HepG2 (cell line): ENCODE results near the gene LRP1B.

ENCODE experiments used
- BCLAF1 ChIP-seq: fragments of 450-650 bp; IDR thresholded peaks from 2 replicates; pipeline ENCODE4 v1.6.1; 2017; ENCODE audit warnings: mild to moderate bottlenecking
- CHD4 ChIP-seq: fragments of 200-600 bp; sonication (generic); IDR thresholded peaks from 2 replicates; pipeline ENCODE4 v1.7.0; 2017; ENCODE audit warnings: mild to moderate bottlenecking, low read length, borderline replicate concordance
- CREB1 ChIP-seq, 2 experiments: fragments of 450-650 bp in 1 of 2; IDR thresholded peaks; 2 replicates each; pipeline ENCODE4 v1.6.1; 2016 to 2017; ENCODE audit warnings: control low read depth in 1 of 2, mild to moderate bottlenecking in 1 of 2, missing compliant biosample characterization in 1 of 2, missing genetic modification characterization in 1 of 2
- ELF4 ChIP-seq: sonication (generic); formaldehyde crosslinking; IDR thresholded peaks from 2 replicates; pipeline ENCODE4 v1.5.0; 2020; ENCODE audit warnings: missing genetic modification reagents, mild to moderate bottlenecking, moderate library complexity, borderline replicate concordance
- EZH2 ChIP-seq: conservative IDR thresholded peaks from 2 replicates; pipeline ENCODE4 v1.6.1; 2012; ENCODE audit warnings: mild to moderate bottlenecking, low read depth, low read length, moderate library complexity
- GRHL1 ChIP-seq: sonication (generic); formaldehyde crosslinking; conservative IDR thresholded peaks from 2 replicates; pipeline ENCODE4 v1.8.0; 2022; ENCODE audit warnings: missing genetic modification reagents
- RBM39 ChIP-seq: fragments of 200-400 bp; formaldehyde crosslinking; IDR thresholded peaks from one replicate; pipeline ENCODE4 v1.6.1; 2018; ENCODE audit warnings: antibody characterized with exemption, mild to moderate bottlenecking, low read depth, low read length; ENCODE audit not compliant: poor library complexity, severe bottlenecking
- ZNF512 ChIP-seq: sonication (generic); formaldehyde crosslinking; IDR thresholded peaks from 2 replicates; pipeline ENCODE4 v1.4.0; 2020; ENCODE audit warnings: mild to moderate bottlenecking, missing genetic modification reagents
- ZNF652 ChIP-seq: IDR thresholded peaks from 2 replicates; pipeline ENCODE4 v1.6.1; 2016; ENCODE audit warnings: low read depth, borderline replicate concordance
- TF ChIP-seq, protein P1 (sequence below): sonication (generic); formaldehyde crosslinking; IDR thresholded peaks from 2 replicates; pipeline ENCODE4 v1.4.0; 2020; ENCODE audit warnings: low read depth, missing genetic modification reagents

GRCh38 chr2:140512106-140512505 lies 1618.7 kb downstream of the LRP1B start:
- TF ChIP-seq BCLAF1 (no peak), EZH2 (no peak), ELF4 (CRISPR knock-in tag) (no peak), CREB1 (IDR thresholded peaks at IDR 0.05) (no peak), CREB1 (CRISPR knock-in tag; IDR thresholded peaks at IDR 0.05) (no peak), GRHL1 (CRISPR knock-in tag) (no peak), ZNF512 (CRISPR knock-in tag) (no peak), CHD4 (no peak), RBM39 (no peak), ZNF652 (CRISPR knock-in tag) (no peak)
- TF ChIP-seq, protein P1, sequence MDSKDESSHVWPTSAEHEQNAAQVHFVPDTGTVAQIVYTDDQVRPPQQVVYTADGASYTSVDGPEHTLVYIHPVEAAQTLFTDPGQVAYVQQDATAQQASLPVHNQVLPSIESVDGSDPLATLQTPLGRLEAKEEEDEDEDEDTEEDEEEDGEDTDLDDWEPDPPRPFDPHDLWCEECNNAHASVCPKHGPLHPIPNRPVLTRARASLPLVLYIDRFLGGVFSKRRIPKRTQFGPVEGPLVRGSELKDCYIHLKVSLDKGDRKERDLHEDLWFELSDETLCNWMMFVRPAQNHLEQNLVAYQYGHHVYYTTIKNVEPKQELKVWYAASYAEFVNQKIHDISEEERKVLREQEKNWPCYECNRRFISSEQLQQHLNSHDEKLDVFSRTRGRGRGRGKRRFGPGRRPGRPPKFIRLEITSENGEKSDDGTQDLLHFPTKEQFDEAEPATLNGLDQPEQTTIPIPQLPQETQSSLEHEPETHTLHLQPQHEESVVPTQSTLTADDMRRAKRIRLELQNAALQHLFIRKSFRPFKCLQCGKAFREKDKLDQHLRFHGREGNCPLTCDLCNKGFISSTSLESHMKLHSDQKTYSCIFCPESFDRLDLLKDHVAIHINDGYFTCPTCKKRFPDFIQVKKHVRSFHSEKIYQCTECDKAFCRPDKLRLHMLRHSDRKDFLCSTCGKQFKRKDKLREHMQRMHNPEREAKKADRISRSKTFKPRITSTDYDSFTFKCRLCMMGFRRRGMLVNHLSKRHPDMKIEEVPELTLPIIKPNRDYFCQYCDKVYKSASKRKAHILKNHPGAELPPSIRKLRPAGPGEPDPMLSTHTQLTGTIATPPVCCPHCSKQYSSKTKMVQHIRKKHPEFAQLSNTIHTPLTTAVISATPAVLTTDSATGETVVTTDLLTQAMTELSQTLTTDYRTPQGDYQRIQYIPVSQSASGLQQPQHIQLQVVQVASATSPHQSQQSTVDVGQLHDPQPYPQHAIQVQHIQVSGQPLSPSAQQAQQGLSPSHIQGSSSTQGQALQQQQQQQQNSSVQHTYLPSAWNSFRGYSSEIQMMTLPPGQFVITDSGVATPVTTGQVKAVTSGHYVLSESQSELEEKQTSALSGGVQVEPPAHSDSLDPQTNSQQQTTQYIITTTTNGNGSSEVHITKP (CRISPR knock-in tag): no peak
